GM18505 (cell line): Measurements from ENCODE around the gene ODF2.
"Not testable (repeated sequence)": the region's sequence is repeated elsewhere in the genome, so short reads cannot be mapped to it uniquely, and the experiment has no call there.

ENCODE experiments used
- ATAC-seq: cut with Tn5 transposase; IDR thresholded peaks from one replicate; pipeline ENCODE4 v1.9.1; 2021; ENCODE audit not compliant: unreplicated experiment
- POLR2A ChIP-seq: IDR thresholded peaks from 4 replicates; pipeline ENCODE4 v1.6.1; 2011; ENCODE audit warnings: borderline replicate concordance; ENCODE audit not compliant: insufficient read depth, insufficient read length; ENCODE audit errors: extremely low read depth

The ODF2 gene

DNA sequence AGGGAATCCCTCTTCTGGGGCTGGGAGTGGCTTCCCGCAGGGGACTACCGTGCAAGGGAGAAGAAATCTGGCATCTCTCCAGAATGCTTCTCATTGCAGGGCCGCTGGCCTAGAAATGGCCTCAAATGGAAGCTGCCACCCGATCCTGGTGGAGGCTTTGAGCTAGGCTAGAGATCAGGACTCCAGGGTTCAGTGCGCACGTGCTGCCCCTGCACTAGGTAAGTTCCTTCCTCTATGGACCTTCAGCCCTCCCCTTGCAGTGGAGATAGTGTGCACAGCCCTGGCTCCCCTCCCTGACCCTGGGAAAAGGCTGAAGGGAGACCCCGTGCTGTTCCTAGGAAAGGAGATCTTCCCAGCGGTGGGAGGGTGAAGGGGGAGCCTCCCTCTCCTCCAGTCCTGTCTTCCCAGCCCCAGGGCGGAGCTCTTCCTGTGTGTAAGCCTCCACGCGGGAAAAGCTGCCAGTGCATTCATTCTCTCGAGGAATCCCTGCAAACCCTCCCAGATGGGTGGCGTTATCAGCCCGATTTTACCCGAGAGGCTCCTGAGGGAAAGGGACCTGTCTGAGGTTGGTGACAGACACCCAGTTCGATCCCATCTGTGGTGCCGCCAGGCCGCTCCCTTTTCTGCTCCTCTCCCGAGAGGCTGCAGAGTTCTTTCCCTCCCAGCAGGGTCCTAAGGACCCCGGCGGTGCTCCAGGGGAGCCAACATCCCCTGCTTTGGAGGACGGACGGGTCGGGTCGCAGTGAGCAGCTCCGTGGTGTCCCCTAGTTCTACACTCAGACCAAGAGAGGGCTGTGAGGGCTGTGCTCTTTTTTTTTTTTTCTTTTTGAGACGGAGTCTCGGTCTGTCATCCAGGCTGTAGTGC lies 36.5 kb upstream of the ODF2 start:
- no peak for ATAC-seq
- no peak for TF ChIP-seq POLR2A

DNA sequence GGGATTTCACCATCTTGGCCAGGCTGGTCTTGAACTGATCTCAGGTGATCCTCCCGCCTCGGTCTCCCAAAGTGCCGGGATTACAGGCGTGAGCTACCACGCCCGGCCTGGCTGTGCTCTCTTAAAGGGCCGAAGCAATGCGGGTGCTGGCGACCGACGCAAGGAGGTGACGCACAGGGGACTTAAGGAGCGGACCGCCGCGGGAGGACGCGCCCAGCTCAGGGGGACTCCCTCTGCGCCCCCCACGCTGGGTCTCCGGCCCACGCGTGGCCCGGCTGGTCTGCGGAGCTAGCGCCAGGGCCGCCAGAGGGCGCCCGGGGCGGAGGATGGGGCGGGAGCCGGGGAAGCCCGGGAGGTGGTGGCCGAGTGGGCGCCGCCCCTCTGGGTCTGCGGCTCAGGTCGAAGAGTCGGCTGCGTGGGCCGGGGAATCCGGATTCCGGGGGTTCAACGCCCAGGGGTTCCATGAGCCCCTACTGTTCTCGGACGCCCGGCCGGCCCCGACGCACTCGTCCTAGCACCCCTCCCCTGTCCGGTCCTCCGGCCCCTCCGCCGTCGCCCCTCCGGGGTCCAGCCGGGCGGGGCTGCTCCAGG lies 35.7 kb upstream of the ODF2 start:
- peak; percentile 54 for ATAC-seq

DNA sequence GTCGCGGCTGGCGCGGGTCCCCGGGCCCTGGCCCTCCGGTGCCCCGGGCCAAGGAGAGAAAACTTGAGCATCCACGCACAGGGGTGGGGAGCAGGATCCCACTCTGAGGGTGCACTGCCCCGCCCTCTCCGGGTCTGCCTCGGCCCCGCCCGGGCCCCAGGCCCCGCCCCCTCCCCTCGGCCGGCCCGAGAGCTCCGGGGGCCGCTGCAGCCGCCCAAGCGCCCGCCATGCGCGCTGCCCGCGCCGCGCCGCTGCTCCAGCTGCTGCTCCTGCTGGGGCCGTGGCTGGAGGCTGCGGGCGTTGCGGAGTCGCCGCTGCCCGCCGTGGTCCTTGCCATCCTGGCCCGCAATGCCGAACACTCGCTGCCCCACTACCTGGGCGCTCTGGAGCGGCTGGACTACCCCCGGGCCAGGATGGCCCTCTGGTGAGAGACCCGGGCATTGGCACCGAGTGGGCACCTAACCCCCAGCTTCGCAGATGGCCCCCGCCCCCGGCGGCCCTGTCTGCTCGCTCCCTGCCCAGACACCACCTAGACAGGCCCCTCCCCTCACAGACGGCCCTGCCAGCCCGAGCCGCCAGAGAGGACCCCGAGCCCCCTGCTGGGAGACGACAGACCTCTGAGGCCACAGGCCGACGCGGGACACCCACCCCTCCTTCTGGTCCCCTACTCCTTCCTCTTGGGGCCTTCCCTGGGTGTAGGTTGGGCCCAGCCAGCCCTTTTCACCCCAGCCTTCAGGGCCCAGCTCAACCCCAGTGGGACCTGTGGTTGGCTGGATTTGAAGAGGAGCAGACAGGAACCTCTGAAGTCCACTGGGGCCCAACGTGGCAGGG lies 34.9 kb upstream of the ODF2 start, which contains the start of gene CERCAM:
Gene CERCAM (plus strand): TSS at position 207 of the 831 bp plus-strand sequence. CDS start 21 bp downstream, at position 228.
- no peak for TF ChIP-seq POLR2A
- peak; percentile 64 for ATAC-seq

More for the DNA sequence above, 35.7 kb upstream of the ODF2 start:
- TF ChIP-seq POLR2A = no peak

DNA sequence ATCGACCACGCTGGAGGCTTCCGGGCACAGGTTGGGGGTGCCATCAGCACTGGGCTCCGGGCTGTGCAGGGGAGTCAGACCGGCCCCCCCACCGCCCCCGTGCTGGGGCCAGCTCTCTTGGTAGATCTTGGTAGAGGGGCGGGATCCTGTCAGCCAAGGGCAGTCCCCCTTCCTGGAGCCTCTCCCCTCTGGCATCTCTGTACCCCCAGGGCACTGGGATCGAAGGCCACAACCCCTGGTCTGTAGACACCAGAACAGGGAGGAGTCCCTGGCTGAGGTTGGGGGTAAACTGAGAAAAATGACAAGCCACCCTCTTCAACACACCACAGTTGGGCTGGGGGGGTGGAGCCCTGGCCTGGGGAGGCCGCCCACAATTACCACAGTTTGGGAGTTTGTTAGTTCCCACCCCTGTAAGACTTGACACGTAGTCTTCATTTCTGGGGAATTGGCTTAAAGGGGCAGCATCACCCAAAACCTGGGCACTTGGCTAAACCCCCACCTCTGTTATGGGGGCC lies 34.3 kb upstream of the ODF2 start:
- TF ChIP-seq POLR2A = no peak
- ATAC-seq = no peak

DNA sequence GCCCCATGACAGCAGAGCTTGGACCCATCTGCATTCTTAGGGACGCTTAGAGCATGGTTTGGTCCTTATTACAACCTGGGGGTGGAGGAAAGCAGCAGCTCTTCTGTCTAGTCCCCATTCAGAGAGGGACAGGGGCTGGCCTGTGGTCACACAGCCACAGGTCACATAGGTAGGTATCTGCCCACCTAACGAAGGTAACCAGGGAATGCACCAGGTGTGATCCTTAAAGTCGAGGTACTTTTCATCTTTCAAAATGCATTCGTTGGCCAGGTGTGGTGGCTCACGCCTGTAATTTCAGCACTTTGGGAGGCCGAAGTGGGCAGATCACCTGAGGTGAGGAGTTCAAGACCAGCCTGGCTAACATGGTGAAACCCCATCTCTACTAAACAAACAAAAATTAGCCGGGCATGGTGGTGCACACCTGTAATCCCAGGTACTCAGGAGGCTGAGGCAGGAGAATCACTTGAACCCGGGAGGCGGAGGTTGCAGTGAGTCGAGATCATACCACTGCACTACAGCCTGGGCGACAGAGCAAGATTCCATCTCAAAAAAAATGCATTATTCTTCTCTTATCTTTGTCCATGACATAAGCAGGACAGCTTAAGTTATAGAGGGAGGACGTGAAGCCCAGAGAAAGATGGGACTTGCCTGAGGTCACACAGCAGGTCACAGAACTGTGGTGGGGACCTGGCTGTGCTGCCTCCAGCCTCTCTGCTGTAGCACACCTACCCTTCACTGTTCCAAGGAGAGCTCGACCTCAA lies 33.6 kb upstream of the ODF2 start:
- not testable (repeated sequence) for ATAC-seq

DNA sequence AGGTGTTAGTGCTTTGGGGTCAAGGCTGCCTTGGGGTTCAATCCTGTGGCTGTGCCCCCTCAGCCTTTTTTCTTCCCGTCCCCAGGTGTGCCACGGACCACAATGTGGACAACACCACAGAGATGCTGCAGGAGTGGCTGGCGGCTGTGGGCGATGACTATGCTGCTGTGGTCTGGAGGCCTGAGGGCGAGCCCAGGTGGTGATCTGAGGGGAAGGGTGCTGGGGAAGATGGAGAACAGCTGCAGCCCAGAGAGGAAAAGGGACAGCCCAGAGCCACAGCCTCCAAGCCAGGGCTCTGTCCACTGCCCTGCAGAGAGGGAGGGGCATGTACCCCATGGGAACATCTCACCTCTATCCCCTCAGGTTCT lies 33.0 kb upstream of the ODF2 start:
- ATAC-seq = no peak
- TF ChIP-seq POLR2A = no peak

DNA sequence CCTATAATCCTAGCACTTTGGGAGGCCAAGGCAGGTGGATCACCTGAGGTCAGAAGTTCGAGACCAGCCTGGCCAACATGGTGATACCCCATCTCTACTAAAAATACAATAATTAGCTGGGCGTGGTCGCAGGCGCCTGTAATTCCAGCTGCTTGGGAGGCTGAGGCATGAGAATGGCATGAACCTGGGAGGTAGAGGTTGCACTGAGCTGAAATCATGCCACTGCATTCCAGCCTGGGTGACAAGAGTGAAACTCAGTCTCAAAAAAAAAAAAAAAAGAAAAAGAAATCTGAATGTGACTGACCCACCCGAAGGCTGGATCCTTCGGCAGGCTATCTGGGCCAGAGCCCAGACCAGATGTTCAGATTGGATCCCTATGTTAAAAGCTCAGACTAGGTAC lies 32.5 kb upstream of the ODF2 start:
- not testable (repeated sequence) for ATAC-seq

DNA sequence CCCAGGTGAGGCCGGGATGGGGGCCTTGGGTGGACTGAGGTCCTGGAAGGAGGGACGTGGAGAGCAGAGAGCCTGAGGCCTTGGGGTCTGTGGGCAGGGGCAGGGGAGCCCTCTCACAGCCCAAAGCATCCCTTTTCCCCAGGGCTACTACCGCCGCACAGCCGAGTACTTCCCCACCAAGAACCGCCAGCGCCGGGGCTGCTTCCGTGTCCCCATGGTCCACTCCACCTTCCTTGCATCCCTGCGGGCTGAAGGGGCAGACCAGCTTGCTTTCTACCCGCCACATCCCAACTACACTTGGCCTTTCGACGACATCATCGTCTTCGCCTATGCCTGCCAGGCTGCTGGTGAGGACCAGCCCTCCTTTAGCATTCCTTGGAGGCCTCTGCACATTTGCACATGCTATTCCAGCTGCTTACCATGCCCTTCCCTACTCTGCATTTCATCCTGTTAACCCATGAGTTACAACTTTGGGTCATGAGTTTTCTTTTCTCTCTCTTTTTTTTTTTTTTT lies 31.5 kb upstream of the ODF2 start:
- no peak for ATAC-seq
- TF ChIP-seq POLR2A = no peak

DNA sequence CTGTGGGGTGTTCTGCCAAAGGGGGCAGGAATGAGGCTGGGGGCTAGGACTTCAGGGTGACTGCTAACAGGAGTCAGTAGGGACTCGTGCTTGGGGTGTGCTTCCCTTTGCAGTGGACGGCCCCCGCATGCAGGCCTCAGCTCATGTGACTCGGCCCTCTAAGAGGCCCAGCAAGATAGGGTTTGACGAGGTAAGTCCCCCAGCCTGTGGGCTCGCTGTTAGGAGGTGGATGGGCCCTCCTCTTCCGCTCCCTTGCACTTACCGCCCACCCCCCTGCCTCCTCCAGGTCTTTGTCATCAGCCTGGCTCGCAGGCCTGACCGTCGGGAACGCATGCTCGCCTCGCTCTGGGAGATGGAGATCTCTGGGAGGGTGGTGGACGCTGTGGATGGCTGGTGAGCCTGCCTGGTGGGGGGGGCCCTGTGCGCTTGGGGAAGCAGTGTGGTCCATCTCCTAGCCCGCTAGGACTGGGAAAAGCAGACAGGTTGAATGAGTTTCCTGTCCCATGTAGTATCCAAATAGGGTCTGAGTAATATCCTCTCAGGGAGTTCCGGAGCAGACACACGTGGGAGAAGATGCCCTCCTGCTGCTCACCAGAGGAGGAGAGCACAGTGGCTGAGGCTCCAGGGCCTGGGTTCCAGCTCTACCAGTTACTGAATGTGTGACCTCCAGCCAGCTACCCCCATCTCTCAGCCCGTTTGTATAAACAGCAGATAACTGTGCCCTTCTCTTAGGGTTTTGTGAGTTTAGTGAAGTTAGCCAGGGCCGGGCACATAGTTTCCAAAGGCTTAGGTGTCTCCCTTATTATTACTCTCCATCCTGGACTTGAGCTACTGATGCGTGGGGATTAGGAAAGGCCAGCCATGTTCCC lies 26.9 kb upstream of the ODF2 start:
- TF ChIP-seq POLR2A = no peak
- no peak for ATAC-seq

DNA sequence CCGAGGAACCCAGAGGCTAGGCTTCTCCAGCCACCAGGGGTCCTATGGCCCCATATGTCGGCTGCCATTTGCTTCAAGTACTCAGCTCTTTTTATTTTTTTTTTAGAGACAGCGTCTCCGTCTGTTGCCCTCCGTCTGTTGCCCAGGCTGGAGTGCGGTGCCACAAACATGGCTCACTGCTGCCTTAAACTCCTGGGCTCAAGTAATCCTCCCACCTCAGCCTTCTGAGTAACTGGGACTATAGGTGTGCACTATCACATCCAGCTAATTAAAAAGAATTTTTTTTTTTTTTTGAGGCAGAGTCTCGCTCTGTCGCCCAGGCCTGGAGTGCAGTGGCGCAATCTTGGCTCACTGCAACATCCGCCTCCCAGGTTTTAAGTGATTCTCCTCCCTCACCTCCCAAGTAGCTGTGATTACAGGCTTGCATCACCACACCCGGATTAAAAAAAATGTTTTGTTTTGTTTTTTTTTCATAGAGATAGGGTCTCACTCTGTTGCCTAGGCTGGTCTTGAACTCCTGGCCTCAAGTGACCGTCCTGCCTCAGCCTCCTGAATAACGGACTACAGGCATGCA lies 26.2 kb upstream of the ODF2 start:
- no peak for ATAC-seq
- no peak for TF ChIP-seq POLR2A

DNA sequence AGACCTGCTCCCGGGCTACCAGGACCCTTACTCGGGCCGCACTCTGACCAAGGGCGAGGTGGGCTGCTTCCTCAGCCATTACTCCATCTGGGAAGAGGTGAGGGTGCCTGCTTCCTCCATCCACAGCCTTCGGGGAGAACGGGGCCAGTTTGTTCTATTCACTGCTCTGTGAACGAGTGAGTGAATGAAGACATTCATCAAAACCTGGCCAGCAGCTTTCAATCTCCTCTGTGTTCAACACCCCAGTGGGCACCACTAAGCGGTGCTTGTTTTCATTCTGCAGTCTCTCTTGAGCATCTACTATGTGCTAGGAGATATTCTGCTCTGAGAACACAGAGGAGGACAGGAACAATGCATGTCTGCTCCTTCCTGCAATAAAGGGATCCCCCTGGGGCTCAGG lies 24.6 kb upstream of the ODF2 start:
- ATAC-seq = no peak
- TF ChIP-seq POLR2A = no peak

DNA sequence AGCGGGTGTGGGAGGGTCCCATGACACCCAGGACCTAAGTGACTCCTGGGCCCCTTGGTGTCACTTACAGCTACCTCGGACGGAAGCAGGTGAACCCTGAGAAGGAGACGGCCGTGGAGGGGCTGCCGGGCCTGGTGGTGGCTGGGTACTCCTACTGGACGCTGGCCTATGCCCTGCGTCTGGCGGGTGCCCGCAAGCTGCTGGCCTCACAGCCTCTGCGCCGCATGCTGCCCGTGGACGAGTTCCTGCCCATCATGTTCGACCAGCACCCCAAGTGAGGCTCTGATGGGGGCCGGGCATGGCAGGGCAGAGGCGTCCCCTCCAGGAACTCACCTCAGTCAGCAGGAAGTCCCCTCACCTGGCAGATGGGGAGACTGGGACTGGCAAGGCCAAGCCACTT lies 21.5 kb upstream of the ODF2 start:
- ATAC-seq = no peak
- TF ChIP-seq POLR2A = no peak
